ENCODE measurements around the gene ARV1.

DNA sequence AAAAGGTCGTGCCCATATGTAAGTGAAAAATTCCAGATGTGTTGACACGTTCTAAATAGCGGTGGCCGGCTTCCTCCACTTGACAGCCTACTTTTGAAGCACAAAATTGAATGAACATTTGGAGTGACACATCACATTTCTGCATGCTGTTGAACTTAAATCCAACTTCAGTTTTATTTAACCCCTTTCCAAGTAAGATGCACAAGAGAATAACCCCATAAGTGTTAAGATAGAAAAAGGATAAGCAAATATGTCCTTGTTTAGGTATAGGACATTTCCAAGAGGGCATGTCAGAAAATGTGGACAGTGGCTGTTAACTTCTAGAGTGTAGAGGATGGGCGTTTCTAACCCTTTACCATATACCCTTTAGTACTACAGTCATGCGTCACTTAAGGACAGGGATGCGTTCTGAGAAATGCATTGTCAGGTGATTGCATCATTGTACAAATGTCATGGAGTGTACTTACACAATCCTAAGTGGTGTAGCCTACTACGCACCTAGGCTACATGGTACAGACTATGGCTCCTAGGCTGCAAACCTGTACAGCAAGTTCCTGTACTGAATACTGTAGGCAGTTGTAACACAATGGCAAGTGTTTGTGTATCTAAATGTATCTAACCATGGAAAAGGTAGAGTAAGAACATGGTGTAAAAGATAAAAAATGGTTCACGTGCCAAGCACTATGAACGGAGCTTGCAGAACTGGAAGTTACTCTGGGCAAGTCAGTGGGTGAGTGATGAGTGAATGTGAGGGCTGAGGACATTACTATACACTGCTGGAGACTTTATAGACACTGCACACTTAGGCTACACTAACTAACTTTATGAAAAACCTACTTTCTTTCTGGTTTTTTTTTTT is 70.5 kb downstream of the ARV1 start:
- no peak for TF ChIP-seq POLR2A (IDR thresholded peaks at IDR 0.05)
- TF ChIP-seq, protein P1, sequence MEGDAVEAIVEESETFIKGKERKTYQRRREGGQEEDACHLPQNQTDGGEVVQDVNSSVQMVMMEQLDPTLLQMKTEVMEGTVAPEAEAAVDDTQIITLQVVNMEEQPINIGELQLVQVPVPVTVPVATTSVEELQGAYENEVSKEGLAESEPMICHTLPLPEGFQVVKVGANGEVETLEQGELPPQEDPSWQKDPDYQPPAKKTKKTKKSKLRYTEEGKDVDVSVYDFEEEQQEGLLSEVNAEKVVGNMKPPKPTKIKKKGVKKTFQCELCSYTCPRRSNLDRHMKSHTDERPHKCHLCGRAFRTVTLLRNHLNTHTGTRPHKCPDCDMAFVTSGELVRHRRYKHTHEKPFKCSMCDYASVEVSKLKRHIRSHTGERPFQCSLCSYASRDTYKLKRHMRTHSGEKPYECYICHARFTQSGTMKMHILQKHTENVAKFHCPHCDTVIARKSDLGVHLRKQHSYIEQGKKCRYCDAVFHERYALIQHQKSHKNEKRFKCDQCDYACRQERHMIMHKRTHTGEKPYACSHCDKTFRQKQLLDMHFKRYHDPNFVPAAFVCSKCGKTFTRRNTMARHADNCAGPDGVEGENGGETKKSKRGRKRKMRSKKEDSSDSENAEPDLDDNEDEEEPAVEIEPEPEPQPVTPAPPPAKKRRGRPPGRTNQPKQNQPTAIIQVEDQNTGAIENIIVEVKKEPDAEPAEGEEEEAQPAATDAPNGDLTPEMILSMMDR (IDR thresholded peaks at IDR 0.05), result no peak
- TF ChIP-seq POLR2AphosphoS5 (IDR thresholded peaks at IDR 0.05; ENCODE audit: insufficient read depth in 1 of 2, low read depth in 1 of 2), result no peak

Data from vagina (tissue), 2 donors.